Parathyroid adenoma (tissue), 2 donors: ENCODE data around the gene AUP1.
A peak's percentile ranks its signal among the peaks of the same experiment; 100 is the strongest.

Experiments used
- H2AFZ ChIP-seq: fragments of 300-600 bp; sonication (generic); one replicate; pipeline ENCODE4 v1.7.0; 2017; ENCODE audit warnings: antibody characterized with exemption, mild to moderate bottlenecking
- H3K27ac ChIP-seq: fragments of 300-600 bp; sonication (generic); one replicate; pipeline ENCODE4 v1.7.0; 2017
- H3K27me3 ChIP-seq: fragments of 300-600 bp; sonication (generic); one replicate; pipeline ENCODE4 v1.7.0; 2017; ENCODE audit warnings: low read length; ENCODE audit not compliant: control insufficient read depth, insufficient read depth
- H3K36me3 ChIP-seq: fragments of 300-600 bp; sonication (generic); one replicate; pipeline ENCODE4 v1.7.0; 2017; ENCODE audit warnings: low read length; ENCODE audit not compliant: control insufficient read depth, insufficient read depth
- H3K4me1 ChIP-seq: fragments of 300-600 bp; sonication (generic); one replicate; pipeline ENCODE4 v1.7.0; 2017; ENCODE audit warnings: control low read depth
- H3K4me2 ChIP-seq: fragments of 300-600 bp; sonication (generic); one replicate; pipeline ENCODE4 v1.7.0; 2017; ENCODE audit warnings: low read length
- H3K4me3 ChIP-seq: fragments of 300-600 bp; sonication (generic); one replicate; pipeline ENCODE4 v1.7.0; 2017; ENCODE audit warnings: low read depth, low read length
- H3K79me2 ChIP-seq: fragments of 300-600 bp; sonication (generic); one replicate; pipeline ENCODE4 v1.7.0; 2017; ENCODE audit warnings: control low read depth
- H3K9ac ChIP-seq: fragments of 300-600 bp; sonication (generic); one replicate; pipeline ENCODE4 v1.7.0; 2017; ENCODE audit warnings: mild to moderate bottlenecking
- H3K9me3 ChIP-seq: fragments of 300-600 bp; sonication (generic); one replicate; pipeline ENCODE4 v1.7.0; 2017; ENCODE audit warnings: low read length; ENCODE audit not compliant: control insufficient read depth
- TF ChIP-seq, protein P1 (sequence below): fragments of 300-600 bp; sonication (generic); IDR thresholded peaks from one replicate; pipeline ENCODE4 v1.7.0; 2017; ENCODE audit warnings: antibody characterized with exemption, mild to moderate bottlenecking
- donor health status: primary hyperparathyroidism.

The AUP1 gene

DNA sequence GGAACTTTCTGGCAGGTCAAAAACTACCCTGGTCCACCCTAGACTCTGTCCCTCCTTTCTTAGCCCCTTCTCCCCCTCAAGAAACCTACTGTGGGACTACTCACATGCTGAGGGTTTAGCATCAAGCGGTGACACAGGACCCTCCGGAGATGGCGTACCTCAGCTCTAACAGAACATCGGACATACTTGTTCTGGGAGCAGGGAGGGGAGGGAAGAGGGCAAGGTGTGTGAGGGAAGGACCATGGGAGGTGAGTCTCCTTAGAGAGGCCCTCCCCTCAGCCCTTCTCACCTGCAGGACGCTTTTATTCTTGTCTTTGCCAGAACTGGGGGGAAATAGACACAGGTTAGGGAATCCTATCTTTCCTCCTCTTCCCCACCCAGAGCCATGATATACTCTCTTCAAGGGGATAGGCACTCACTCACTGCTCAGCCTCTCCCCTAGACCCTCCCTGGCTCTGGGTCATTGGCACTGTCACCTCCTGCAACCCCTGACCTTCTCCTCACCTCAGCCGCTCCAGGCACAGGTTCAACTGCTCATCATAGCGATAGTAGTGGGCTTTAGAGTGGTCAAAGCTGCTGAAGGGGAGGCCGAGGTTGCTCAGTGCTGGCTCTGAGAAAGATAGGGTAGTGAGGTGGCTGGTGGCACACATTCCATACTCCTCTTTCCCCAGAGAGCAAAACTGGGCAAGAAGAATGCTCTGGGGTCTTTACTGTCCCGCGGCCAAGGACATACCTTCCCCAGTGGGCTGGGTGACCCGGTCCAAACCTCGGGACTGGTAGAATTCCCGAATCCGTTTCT is 23.9 kb downstream of the AUP1 start:
- TF ChIP-seq, protein P1, sequence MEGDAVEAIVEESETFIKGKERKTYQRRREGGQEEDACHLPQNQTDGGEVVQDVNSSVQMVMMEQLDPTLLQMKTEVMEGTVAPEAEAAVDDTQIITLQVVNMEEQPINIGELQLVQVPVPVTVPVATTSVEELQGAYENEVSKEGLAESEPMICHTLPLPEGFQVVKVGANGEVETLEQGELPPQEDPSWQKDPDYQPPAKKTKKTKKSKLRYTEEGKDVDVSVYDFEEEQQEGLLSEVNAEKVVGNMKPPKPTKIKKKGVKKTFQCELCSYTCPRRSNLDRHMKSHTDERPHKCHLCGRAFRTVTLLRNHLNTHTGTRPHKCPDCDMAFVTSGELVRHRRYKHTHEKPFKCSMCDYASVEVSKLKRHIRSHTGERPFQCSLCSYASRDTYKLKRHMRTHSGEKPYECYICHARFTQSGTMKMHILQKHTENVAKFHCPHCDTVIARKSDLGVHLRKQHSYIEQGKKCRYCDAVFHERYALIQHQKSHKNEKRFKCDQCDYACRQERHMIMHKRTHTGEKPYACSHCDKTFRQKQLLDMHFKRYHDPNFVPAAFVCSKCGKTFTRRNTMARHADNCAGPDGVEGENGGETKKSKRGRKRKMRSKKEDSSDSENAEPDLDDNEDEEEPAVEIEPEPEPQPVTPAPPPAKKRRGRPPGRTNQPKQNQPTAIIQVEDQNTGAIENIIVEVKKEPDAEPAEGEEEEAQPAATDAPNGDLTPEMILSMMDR, result no peak
- Histone ChIP-seq H3K4me1 (peaks cover 17% of the 10 kb centered on the region), H3K9ac (no peak overlapping the region), H2AFZ (no peak overlapping the region), H3K4me2 (peak overlapping the region; percentile 11), H3K79me2 (peaks cover 4% of the 10 kb centered on the region), H3K27me3 (no peaks in the 10 kb centered on the region), H3K36me3 (no peaks in the 10 kb centered on the region), H3K4me3 (no peak overlapping the region), H3K9me3 (no peaks in the 10 kb centered on the region), H3K27ac (no peak overlapping the region)

- no peaks in the 10 kb centered on the region for H3K27me3 ChIP-seq
- H3K4me3 ChIP-seq, result no peak overlapping the region
- H3K27ac ChIP-seq, result no peak overlapping the region
- H3K9me3 ChIP-seq, result no peaks in the 10 kb centered on the region
- no peak overlapping the region for H2AFZ ChIP-seq
- H3K36me3 ChIP-seq, result no peaks in the 10 kb centered on the region
- TF ChIP-seq, protein P1, result no peak
- H3K9ac ChIP-seq, result no peak overlapping the region
- H3K4me1 ChIP-seq, result peaks cover 17% of the 10 kb centered on the region
- H3K79me2 ChIP-seq, result peaks cover 4% of the 10 kb centered on the region
- no peak overlapping the region for H3K4me2 ChIP-seq
Observed at GRCh38 chr2:74504591-74504990, 24.9 kb downstream of the AUP1 start.

GRCh38 chr2:74503506-74504475 is 25.7 kb downstream of the AUP1 start:
- peaks cover 24% of the 10 kb centered on the region for H3K4me1 ChIP-seq
- no peaks in the 10 kb centered on the region for H3K27me3 ChIP-seq
- no peak overlapping the region for H3K9ac ChIP-seq
- no peaks in the 10 kb centered on the region for H3K9me3 ChIP-seq
- TF ChIP-seq, protein P1, result no peak
- peak overlapping the region; percentile 1 for H3K4me2 ChIP-seq
- H3K27ac ChIP-seq, result peak overlapping the region; percentile 20
- H3K36me3 ChIP-seq, result no peaks in the 10 kb centered on the region
- H3K79me2 ChIP-seq, result peaks cover 4% of the 10 kb centered on the region
- peak overlapping the region; percentile 70 for H2AFZ ChIP-seq
- peak overlapping the region; percentile 11 for H3K4me3 ChIP-seq

DNA sequence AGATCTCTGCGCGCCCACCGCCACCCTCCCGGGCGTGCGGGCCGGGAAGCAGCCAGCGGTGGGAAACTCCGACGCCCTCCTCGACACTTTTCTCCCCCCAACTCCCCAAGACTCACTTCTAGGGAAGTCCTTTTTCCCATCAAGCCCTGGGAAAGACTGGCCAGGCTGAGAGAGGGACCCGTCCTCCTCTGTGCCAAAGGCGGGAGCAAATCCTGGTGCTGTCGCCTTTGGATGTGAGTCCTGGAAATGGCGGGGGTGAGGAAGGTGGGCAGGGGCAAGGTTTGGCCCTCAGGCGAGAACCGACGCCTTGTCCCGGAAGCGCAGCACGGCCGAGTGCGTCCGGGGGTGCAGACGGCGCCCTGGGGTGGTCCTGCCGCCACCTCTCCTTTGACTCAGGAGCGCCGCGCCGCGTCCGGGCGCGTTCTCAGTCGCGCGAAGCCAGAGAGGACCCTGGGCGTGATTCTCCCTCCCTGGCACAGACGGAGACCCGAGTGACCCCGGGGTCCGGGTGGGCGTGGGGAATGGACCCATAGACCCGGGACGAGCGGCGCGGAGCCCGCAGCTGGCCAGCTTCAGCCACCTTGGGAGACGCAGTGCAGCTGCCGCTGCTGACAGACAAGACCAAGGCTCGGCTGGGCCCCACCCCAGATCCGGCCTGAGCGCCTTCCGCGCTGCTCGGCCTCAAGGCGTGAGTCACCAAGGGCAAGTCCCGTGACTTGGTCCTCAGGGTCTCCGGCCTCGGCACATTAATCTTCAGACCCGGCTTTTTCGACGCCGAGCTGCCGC is 26.6 kb downstream of the AUP1 start:
- Histone ChIP-seq H3K27me3 (no peaks in the 10 kb centered on the region), H3K4me1 (peaks cover 22% of the 10 kb centered on the region), H3K79me2 (peaks cover 4% of the 10 kb centered on the region), H3K36me3 (no peaks in the 10 kb centered on the region), H3K9me3 (no peaks in the 10 kb centered on the region), H3K27ac (peak overlapping the region; percentile 20), H3K9ac (no peak overlapping the region), H2AFZ (peak overlapping the region; percentile 70), H3K4me3 (peak overlapping the region; percentile 11), H3K4me2 (peak overlapping the region; percentile 39)
- TF ChIP-seq, protein P1, result no peak
